NCI-H2227 (cell line): ENCODE results near the gene POR.
"Not testable (repeated sequence)": the region's sequence is repeated elsewhere in the genome, so short reads cannot be mapped to it uniquely, and the experiment has no call there.

Experiments used
- DNase-seq: peaks from one replicate; lab custom pipeline; 2025; ENCODE audit not compliant: unreplicated experiment; lab: John Stamatoyannopoulos, UW

Gene POR

GRCh38 chr7:75988568-75989499 lies 73.9 kb downstream of the POR start:
- DNase-seq, result no peak

- no peak for DNase-seq
These were observed 74.8 kb downstream of the POR start for GRCh38 chr7:75989500-75990388.

- no peak for DNase-seq
These were observed 76.7 kb downstream of the POR start for GRCh38 chr7:75991531-75992082.

- no peak for DNase-seq
These were observed 77.3 kb downstream of the POR start for GRCh38 chr7:75992083-75992755.

GRCh38 chr7:75993689-75994387 lies 78.9 kb downstream of the POR start:
- peak; percentile 69 for DNase-seq

- peak; percentile 98 for DNase-seq
These were observed 79.6 kb downstream of the POR start, which contains the start of gene TMEM120A for GRCh38 chr7:75994388-75995051. Gene TMEM120A (minus strand): TSS chr7:75994595. CDS start chr7:75994570, 25 bp downstream.

GRCh38 chr7:75995052-75995471 lies 80.1 kb downstream of the POR start:
- DNase-seq, result peak; percentile 54

- DNase-seq, result no peak
These were observed 81.0 kb downstream of the POR start for GRCh38 chr7:75995996-75996395.

GRCh38 chr7:75996476-75996875 lies 81.5 kb downstream of the POR start:
- no peak for DNase-seq

GRCh38 chr7:75998038-75998437 lies 83.1 kb downstream of the POR start:
- DNase-seq, result no peak

- no peak for DNase-seq
These were observed 85.6 kb downstream of the POR start for GRCh38 chr7:76000566-76000965.

- no peak for DNase-seq
These were observed 87.2 kb downstream of the POR start for GRCh38 chr7:76002139-76002538.

- DNase-seq, result no peak
These were observed 87.9 kb downstream of the POR start for GRCh38 chr7:76002822-76003221.

GRCh38 chr7:76003351-76003750 lies 88.4 kb downstream of the POR start:
- DNase-seq, result no peak

GRCh38 chr7:76005004-76005403 lies 90.0 kb downstream of the POR start:
- not testable (repeated sequence) for DNase-seq

- no peak for DNase-seq
These were observed 93.3 kb downstream of the POR start for GRCh38 chr7:76008156-76008687.

GRCh38 chr7:76009672-76010600 lies 95.0 kb downstream of the POR start:
- no peak for DNase-seq

- no peak for DNase-seq
These were observed 96.5 kb downstream of the POR start for GRCh38 chr7:76011442-76011861.
